K562 (cell line): ENCODE measurements around the gene FCHO2. TPM values are rescaled to one million over a fixed set of nuclear protein-coding genes. Genes with fewer than 3 reads are reported as not detected.

ENCODE experiments used
- BMI1 ChIP-seq: fragments of 150-350 bp; IDR thresholded peaks from 2 replicates; pipeline ENCODE4 v1.6.1; 2014; ENCODE audit warnings: low read length
- CBFB ChIP-seq: sonication (generic); formaldehyde crosslinking; IDR thresholded peaks from 2 replicates; pipeline ENCODE4 v1.4.0; 2020; ENCODE audit warnings: mild to moderate bottlenecking, missing genetic modification reagents
- CCNT2 ChIP-seq: IDR thresholded peaks from 2 replicates; pipeline ENCODE4 v1.6.1; 2011; ENCODE audit warnings: borderline replicate concordance, low read depth, mild to moderate bottlenecking, moderate library complexity, mixed read lengths, low read length; ENCODE audit not compliant: insufficient read length; ENCODE audit errors: extremely low read depth
- ESRRA ChIP-seq: fragments of 450-650 bp; IDR thresholded peaks from 2 replicates; pipeline ENCODE4 v1.6.1; 2014; ENCODE audit warnings: low read depth, mild to moderate bottlenecking, moderate library complexity, borderline replicate concordance
- HDAC6 ChIP-seq: IDR thresholded peaks from 2 replicates; pipeline ENCODE4 v1.6.1; 2012; ENCODE audit warnings: low read depth, mild to moderate bottlenecking, control low read depth, inconsistent platforms, low read length, moderate library complexity
- HDAC8 ChIP-seq: fragments of 450-650 bp; IDR thresholded peaks from 2 replicates; pipeline ENCODE4 v1.6.1; 2016; ENCODE audit warnings: mild to moderate bottlenecking, missing genetic modification characterization, moderate library complexity, missing compliant biosample characterization
- HMG20B ChIP-seq: fragments of 250-450 bp; sonication (Bioruptor Pico); IDR thresholded peaks from 2 replicates; pipeline ENCODE4 v1.5.0; 2021; ENCODE audit warnings: mild to moderate bottlenecking
- HNRNPLL ChIP-seq: fragments of 200-400 bp; formaldehyde crosslinking; IDR thresholded peaks from 2 replicates; pipeline ENCODE4 v1.6.1; 2017; ENCODE audit warnings: low read length, low read depth, mild to moderate bottlenecking; ENCODE audit not compliant: poor library complexity, severe bottlenecking
- NR2C1 ChIP-seq, 2 experiments: fragments of 450-650 bp; IDR thresholded peaks; 2 replicates each; pipeline ENCODE4 v1.6.1; 2017; ENCODE audit warnings: mild to moderate bottlenecking in 2 of 2, antibody characterized with exemption in 1 of 2, inconsistent platforms in 1 of 2, missing compliant biosample characterization in 1 of 2, missing genetic modification characterization in 1 of 2
- NR2C2 ChIP-seq, 2 experiments: fragments of 200-800 bp in 1 of 2; sonication (Bioruptor generic) in 1 of 2; sonication (generic) in 1 of 2; formaldehyde crosslinking in 1 of 2; IDR thresholded peaks; 2 replicates each; pipeline versions ENCODE4 v1.6.1 to v1.8.0; 2016 to 2022; ENCODE audit warnings: mild to moderate bottlenecking in 1 of 2, missing compliant biosample characterization in 1 of 2, missing genetic modification characterization in 1 of 2, missing genetic modification reagents in 1 of 2
- PHF8 ChIP-seq: fragments of 200-600 bp; sonication (generic); IDR thresholded peaks from 2 replicates; pipeline ENCODE4 v1.6.1; 2012; ENCODE audit warnings: mixed run types, mild to moderate bottlenecking, inconsistent platforms, low read length, moderate library complexity, borderline replicate concordance
- SIN3A ChIP-seq, 2 experiments: fragments of 150-350 bp in 1 of 2; IDR thresholded peaks; 2 replicates each; pipeline ENCODE4 v1.6.1; 2011 to 2016; ENCODE audit warnings: borderline replicate concordance in 2 of 2, low read depth in 2 of 2, low read length in 2 of 2, mild to moderate bottlenecking in 2 of 2, moderate library complexity in 2 of 2; ENCODE audit not compliant: control insufficient read depth in 1 of 2
- SMAD2 ChIP-seq: fragments of 150-350 bp; IDR thresholded peaks from 2 replicates; pipeline ENCODE4 v1.6.1; 2014; ENCODE audit warnings: low read depth, mild to moderate bottlenecking, low read length
- TRIM28 ChIP-seq: fragments of 450-650 bp; IDR thresholded peaks from 2 replicates; pipeline ENCODE4 v1.6.1; 2017
- ZC3H8 ChIP-seq: fragments of 450-650 bp; IDR thresholded peaks from 2 replicates; pipeline ENCODE4 v1.6.1; 2017
- ZNF12 ChIP-seq: sonication (generic); formaldehyde crosslinking; IDR thresholded peaks from 2 replicates; pipeline ENCODE4 v1.4.0; 2020; ENCODE audit warnings: mild to moderate bottlenecking, missing genetic modification reagents
- ZNF354B ChIP-seq: fragments of 250-450 bp; sonication (Bioruptor Pico); IDR thresholded peaks from 2 replicates; pipeline ENCODE4 v1.4.0; 2020
- polyA plus RNA-seq, 8 experiments: library from polyadenylated mRNA; depleted of rRNA in 4 of 8; stranded (reverse) in 5 of 8; unstranded in 3 of 8; fragments of >200 nt; fragmentation: Nextera tagmentation in 2 of 8; fragmentation: Illumina TruSeq in 1 of 8; extraction: Ambion mirVana in 2 of 8; extraction: Trizol in 1 of 8; gene quantifications; 2 replicates each; pipeline versions ENCODE4 v1.2.1 to v1.2.3, GENCODE V29; 2011 to 2014; ENCODE audit warnings: inconsistent platforms in 1 of 8, missing spikeins in 1 of 8
- total RNA-seq, 7 experiments: library from RNA; depleted of rRNA in 6 of 7; stranded (reverse); fragments of >200 nt in 6 of 7; fragmentation: Illumina TruSeq in 2 of 7; extraction: Trizol in 2 of 7; gene quantifications; 2 replicates each; pipeline versions ENCODE4 v1.2.1 to v1.2.3, GENCODE V29; 2011 to 2021; ENCODE audit warnings: low replicate concordance in 1 of 7
- TF ChIP-seq, protein P1 (sequence below): fragments of 450-650 bp; IDR thresholded peaks from 2 replicates; pipeline ENCODE4 v1.6.1; 2017; ENCODE audit warnings: antibody characterized with exemption, mild to moderate bottlenecking
- TF ChIP-seq, protein P2 (sequence below), 2 experiments: fragments of 450-650 bp in 1 of 2; sonication (generic) in 1 of 2; formaldehyde crosslinking in 1 of 2; IDR thresholded peaks in 1 of 2; conservative IDR thresholded peaks in 1 of 2; 2 replicates each; pipeline versions ENCODE4 v1.6.1 to v1.8.1; 2016 to 2023; ENCODE audit warnings: mild to moderate bottlenecking in 2 of 2, moderate library complexity in 2 of 2, inconsistent platforms in 1 of 2, missing genetic modification reagents in 1 of 2
- TF ChIP-seq, protein P3 (sequence below): sonication (generic); formaldehyde crosslinking; IDR thresholded peaks from 2 replicates; pipeline ENCODE4 v1.8.1; 2023; ENCODE audit warnings: mild to moderate bottlenecking, missing genetic modification reagents

The FCHO2 gene
- total and polyA plus RNA-seq, 9 of the 15 experiments (the other 6 are each of a cell fraction or from before 2014, with no cell fraction given), result 4.4 to 13.4 (median 8.3) TPM

DNA sequence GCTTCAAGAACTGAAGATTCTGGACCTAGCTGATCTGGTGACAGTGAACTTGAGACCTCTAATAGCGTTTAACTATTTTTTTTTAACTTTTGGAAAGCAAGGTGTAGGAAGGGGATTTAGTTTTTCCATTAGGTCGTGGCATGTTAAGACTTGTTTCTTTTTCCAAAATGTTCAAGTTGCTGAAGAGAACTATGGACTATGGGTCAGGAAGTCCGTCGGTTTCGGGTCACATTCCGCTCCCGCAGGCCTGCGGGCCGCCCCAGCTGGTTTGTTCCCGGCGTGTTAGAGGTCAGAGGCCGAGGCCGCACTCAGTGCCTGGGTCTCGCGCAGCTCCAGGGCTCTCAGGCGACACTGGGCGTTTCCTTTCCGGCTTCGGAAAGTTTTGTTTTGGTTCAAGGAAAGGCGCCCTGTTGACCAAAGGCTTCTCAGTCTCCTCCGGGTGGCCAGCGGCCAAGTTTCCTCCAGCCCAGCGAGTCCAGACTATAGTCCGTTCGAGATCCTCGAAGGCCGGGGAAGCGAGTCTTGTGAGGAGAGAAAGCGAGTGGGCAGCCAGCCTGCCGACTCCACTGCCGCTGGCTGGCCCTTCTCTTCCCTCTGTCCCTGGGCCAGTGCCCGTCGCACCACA, 586 bp upstream of the FCHO2 start (continued):
- TF ChIP-seq, protein P1, sequence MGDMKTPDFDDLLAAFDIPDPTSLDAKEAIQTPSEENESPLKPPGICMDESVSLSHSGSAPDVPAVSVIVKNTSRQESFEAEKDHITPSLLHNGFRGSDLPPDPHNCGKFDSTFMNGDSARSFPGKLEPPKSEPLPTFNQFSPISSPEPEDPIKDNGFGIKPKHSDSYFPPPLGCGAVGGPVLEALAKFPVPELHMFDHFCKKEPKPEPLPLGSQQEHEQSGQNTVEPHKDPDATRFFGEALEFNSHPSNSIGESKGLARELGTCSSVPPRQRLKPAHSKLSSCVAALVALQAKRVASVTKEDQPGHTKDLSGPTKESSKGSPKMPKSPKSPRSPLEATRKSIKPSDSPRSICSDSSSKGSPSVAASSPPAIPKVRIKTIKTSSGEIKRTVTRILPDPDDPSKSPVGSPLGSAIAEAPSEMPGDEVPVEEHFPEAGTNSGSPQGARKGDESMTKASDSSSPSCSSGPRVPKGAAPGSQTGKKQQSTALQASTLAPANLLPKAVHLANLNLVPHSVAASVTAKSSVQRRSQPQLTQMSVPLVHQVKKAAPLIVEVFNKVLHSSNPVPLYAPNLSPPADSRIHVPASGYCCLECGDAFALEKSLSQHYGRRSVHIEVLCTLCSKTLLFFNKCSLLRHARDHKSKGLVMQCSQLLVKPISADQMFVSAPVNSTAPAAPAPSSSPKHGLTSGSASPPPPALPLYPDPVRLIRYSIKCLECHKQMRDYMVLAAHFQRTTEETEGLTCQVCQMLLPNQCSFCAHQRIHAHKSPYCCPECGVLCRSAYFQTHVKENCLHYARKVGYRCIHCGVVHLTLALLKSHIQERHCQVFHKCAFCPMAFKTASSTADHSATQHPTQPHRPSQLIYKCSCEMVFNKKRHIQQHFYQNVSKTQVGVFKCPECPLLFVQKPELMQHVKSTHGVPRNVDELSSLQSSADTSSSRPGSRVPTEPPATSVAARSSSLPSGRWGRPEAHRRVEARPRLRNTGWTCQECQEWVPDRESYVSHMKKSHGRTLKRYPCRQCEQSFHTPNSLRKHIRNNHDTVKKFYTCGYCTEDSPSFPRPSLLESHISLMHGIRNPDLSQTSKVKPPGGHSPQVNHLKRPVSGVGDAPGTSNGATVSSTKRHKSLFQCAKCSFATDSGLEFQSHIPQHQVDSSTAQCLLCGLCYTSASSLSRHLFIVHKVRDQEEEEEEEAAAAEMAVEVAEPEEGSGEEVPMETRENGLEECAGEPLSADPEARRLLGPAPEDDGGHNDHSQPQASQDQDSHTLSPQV, result peak; percentile 48; the same call in 1 of the 2 replicates
- TF ChIP-seq ZC3H8 (no peak), HNRNPLL (no peak), SMAD2 (no peak), BMI1 (no peak), HDAC6 (no peak), PHF8 (peak; percentile 53), TRIM28 (0 out of 2 replicates have a peak, but pooled peaks have one; percentile 49), ZNF12 (CRISPR knock-in tag) (0 out of 2 replicates have a peak, but pooled peaks have one; percentile 5), ESRRA (peak; percentile 35), NR2C2 (CRISPR knock-in tag; IDR thresholded peaks at IDR 0.05) (peak; percentile 69; the same call in 1 of the 2 replicates), NR2C2 (tag; IDR thresholded peaks at IDR 0.05) (peak; percentile 98), HMG20B (CRISPR knock-in tag) (no peak), ZNF354B (CRISPR knock-in tag) (no peak), HDAC8 (tag) (no peak), NR2C1 (IDR thresholded peaks at IDR 0.05) (peak; percentile 90), NR2C1 (tag; IDR thresholded peaks at IDR 0.05) (peak; percentile 93), CCNT2 (no peak), CBFB (no peak), SIN3A (IDR thresholded peaks at IDR 0.05; ENCODE audit: borderline replicate concordance in 2 of 2, control insufficient read depth in 1 of 2, low read depth in 2 of 2, low read length in 2 of 2) (peak in 1 of 2 experiments; percentile 60; a peak in 1 of 4 replicates)
- TF ChIP-seq, protein P2, sequence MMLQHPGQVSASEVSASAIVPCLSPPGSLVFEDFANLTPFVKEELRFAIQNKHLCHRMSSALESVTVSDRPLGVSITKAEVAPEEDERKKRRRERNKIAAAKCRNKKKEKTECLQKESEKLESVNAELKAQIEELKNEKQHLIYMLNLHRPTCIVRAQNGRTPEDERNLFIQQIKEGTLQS (IDR thresholded peaks at IDR 0.05), result no peak
- TF ChIP-seq, protein P2 (CRISPR knock-in tag; conservative IDR thresholded peaks at IDR 0.05), result 0 out of 2 replicates have a peak, but pooled peaks have one; percentile 63
- TF ChIP-seq, protein P3, sequence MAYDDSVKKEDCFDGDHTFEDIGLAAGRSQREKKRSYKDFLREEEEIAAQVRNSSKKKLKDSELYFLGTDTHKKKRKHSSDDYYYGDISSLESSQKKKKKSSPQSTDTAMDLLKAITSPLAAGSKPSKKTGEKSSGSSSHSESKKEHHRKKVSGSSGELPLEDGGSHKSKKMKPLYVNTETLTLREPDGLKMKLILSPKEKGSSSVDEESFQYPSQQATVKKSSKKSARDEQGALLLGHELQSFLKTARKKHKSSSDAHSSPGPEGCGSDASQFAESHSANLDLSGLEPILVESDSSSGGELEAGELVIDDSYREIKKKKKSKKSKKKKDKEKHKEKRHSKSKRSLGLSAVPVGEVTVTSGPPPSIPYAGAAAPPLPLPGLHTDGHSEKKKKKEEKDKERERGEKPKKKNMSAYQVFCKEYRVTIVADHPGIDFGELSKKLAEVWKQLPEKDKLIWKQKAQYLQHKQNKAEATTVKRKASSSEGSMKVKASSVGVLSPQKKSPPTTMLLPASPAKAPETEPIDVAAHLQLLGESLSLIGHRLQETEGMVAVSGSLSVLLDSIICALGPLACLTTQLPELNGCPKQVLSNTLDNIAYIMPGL (CRISPR knock-in tag), result peak; percentile 69; the same call in 1 of the 2 replicates
